AG09319 (cell line): ENCODE data around the gene PLEKHA1.
A peak's percentile ranks its signal among the peaks of the same experiment; 100 is the strongest.

Source experiments
- DNase-seq: peaks from one replicate; pipeline ENCODE4 v3.0.0-alpha.2; 2010; ENCODE audit warnings: low read depth; ENCODE audit errors: extremely low read depth
- TF ChIP-seq, protein P1 (sequence below): IDR thresholded peaks from 2 replicates; pipeline ENCODE4 v1.5.1; 2011; ENCODE audit warnings: low read depth, mild to moderate bottlenecking, inconsistent platforms, low read length, moderate library complexity

Gene PLEKHA1

GRCh38 chr10:122341141-122341810 is 33.2 kb upstream of the PLEKHA1 start:
- TF ChIP-seq, protein P1, sequence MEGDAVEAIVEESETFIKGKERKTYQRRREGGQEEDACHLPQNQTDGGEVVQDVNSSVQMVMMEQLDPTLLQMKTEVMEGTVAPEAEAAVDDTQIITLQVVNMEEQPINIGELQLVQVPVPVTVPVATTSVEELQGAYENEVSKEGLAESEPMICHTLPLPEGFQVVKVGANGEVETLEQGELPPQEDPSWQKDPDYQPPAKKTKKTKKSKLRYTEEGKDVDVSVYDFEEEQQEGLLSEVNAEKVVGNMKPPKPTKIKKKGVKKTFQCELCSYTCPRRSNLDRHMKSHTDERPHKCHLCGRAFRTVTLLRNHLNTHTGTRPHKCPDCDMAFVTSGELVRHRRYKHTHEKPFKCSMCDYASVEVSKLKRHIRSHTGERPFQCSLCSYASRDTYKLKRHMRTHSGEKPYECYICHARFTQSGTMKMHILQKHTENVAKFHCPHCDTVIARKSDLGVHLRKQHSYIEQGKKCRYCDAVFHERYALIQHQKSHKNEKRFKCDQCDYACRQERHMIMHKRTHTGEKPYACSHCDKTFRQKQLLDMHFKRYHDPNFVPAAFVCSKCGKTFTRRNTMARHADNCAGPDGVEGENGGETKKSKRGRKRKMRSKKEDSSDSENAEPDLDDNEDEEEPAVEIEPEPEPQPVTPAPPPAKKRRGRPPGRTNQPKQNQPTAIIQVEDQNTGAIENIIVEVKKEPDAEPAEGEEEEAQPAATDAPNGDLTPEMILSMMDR, result no peak
- DNase-seq, result no peak

- DNase-seq, result peak; percentile 12
- TF ChIP-seq, protein P1, result peak; percentile 79
These were observed 32.0 kb upstream of the PLEKHA1 start for GRCh38 chr10:122342293-122343134.

GRCh38 chr10:122343135-122343800 is 31.2 kb upstream of the PLEKHA1 start:
- DNase-seq, result no peak
- TF ChIP-seq, protein P1, result no peak

- no peak for DNase-seq
- TF ChIP-seq, protein P1, result no peak
These were observed 30.6 kb upstream of the PLEKHA1 start for GRCh38 chr10:122343936-122344335.

DNA sequence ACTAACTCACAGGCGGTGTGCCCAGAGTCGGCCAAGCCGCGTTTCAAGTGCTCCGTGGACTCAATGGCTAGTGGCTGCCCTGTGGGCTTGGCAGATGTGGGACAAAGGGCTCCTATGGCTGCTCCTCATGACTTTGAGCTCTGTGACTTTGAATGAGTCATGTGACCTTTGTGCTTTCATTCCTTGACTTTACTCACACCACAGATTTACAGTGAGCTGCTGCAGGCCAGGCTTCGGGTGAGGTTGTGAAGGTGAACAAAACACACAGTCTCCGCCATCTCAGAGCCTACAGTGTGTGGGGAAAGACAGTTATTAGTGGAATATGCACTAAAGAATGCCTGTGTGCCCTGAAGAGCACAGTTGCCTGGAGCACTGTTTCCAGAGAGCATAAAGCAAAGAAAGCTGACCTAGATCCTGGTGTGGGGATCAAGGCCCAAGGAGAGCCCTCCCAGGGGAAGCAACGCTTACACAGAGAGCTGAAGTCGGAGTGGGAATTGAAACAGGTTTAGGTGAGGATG is 29.7 kb upstream of the PLEKHA1 start:
- TF ChIP-seq, protein P1, result no peak
- DNase-seq, result no peak

DNA sequence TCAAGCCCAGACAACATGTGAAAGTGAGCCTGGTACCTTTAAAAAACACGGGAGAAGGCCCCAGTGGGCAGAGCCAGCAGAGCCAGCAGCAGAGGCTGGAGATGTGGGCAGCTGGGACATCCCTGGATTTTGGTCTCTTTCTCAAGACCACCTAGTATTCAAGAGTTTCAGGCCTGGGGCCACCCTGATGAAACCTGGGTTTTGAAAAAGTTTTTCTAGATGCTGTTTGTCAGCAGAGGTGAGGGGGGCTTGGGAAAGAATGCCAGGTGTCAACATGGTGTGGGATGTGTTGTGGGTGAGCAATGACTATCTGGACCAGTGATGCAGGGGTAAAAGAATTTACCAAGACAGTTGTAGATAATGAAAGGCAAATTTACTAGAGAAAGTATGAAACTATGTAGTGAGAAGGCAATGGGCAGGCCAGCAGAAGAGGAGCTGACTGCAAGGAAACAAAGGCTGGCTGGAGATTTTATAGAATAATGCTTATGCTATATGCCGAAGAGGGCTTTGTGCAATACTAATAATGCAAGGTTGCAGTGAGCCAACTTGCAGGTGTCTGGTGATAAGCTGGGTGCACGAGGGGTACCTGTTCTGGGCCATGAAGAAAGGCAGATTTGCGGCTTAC is 28.1 kb upstream of the PLEKHA1 start:
- TF ChIP-seq, protein P1, result no peak
- DNase-seq, result no peak
